HUES64 (cell line): ENCODE measurements around the gene SPDYE5.
A peak's percentile ranks its signal among the peaks of the same experiment; 100 is the strongest.
"Not testable (repeated sequence)": the region's sequence is repeated elsewhere in the genome, so short reads cannot be mapped to it uniquely, and the experiment has no call there.

Source experiments
- H3K27ac ChIP-seq: 2 replicates; pipeline ENCODE4 v1.7.0; 2013; ENCODE audit warnings: low read depth, low read length, inconsistent platforms
- H3K27me3 ChIP-seq: 2 replicates; pipeline ENCODE4 v1.6.1; 2013; ENCODE audit warnings: mild to moderate bottlenecking, low read length; ENCODE audit not compliant: insufficient read depth
- H3K36me3 ChIP-seq: 2 replicates; pipeline ENCODE4 v1.6.1; 2013; ENCODE audit warnings: mild to moderate bottlenecking, low read length; ENCODE audit not compliant: insufficient read depth
- H3K4me1 ChIP-seq: 2 replicates; pipeline ENCODE4 v1.6.1; 2013; ENCODE audit warnings: mild to moderate bottlenecking, low read length, moderate library complexity; ENCODE audit not compliant: insufficient read depth
- H3K4me3 ChIP-seq: 2 replicates; pipeline ENCODE4 v1.5.1; 2013; ENCODE audit warnings: mild to moderate bottlenecking, low read length, moderate library complexity
- H3K9ac ChIP-seq: 2 replicates; pipeline ENCODE4 v1.6.1; 2013; ENCODE audit warnings: mild to moderate bottlenecking, low read depth, low read length
- H3K9me3 ChIP-seq: 2 replicates; pipeline ENCODE4 v1.6.1; 2013; ENCODE audit warnings: low read depth, low read length; ENCODE audit not compliant: insufficient read depth
- WGBS: fragments of 150-250, 120-280 bp; methylation state at CpG from one replicate; pipeline ENCODE4 v1.1.7; 2013; ENCODE audit warnings: missing lambda C conversion rate; 5-methylcytosine and 5-hydroxymethylcytosine counted together

SPDYE5 gene

DNA sequence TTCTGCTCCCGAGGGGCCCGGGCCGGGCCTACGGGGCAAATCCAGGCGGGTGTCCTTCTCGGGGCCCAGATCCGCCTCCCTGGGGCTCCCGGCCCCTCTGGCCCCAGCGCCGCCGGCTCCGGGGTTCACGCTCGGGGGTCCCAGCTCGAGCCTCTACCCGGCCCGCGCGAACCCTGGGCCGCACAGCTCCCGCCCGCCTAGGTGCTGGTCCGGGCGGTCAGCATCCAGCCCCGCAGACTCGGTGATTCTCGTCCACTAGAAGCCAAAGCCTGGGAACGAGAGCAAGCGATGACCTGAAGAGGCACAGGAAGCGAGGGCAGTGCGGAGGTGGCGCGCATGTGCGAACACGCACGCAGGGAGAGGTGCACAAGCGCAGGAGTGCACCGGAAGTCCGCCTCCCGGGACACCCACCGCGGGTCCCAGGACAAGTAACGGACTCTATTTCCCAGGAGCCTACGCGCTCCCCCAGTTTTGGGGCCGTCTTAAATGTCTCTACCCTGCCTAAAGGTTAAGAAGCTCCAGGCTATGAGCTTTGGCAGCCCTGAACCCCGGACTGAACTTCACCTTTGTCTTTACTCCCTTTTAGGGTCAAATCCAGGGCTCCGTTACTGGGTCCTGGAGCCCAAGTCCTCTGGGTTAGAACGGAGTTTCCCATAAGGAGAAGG lies 6.0 kb upstream of the SPDYE5 start, which contains the start of gene POM121C:
TSS of gene POM121C (minus strand) at position 321 of the 665 bp plus-strand sequence. CDS start 44,803 bp downstream, outside the sequence.
- not testable (repeated sequence) for H3K27me3 ChIP-seq, H3K36me3 ChIP-seq, H3K4me1 ChIP-seq, H3K9me3 ChIP-seq
- peak within 1 kb of the TSS; percentile 80; the same call in 1 of the 2 replicates for H3K27ac ChIP-seq
- H3K9ac ChIP-seq = peak within 1 kb of the TSS; percentile 76
- WGBS = under 1% methylated on average over 49 of the region's 49 CpGs
- H3K4me3 ChIP-seq = peak within 1 kb of the TSS; percentile 68

DNA sequence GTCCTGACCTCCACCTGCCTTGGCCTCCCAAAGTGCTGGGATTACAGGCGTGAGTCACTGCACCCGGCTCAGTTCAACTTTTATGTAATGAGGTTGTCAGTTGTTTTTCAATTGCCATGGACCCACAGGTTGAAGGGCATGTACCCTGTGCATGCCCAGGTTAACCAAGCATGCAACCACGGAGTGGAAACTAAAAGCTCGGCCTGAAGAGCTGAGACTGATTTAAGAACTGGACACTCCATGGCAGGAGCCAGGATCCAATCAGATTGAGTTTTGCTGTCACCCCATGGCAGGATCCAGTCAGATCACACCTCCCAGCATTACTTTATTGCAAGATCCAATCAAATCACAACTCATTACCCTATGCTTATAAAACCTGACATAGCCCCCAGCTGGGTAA lies 16.9 kb downstream of the SPDYE5 start:
- not testable (repeated sequence) for H3K27me3 ChIP-seq, H3K4me3 ChIP-seq, H3K9me3 ChIP-seq, H3K4me1 ChIP-seq, H3K27ac ChIP-seq, H3K9ac ChIP-seq
- peaks cover 11% of the 10 kb centered on the region for H3K36me3 ChIP-seq
- WGBS = no CpG with 5 or more reads among the region's 4 CpGs

DNA sequence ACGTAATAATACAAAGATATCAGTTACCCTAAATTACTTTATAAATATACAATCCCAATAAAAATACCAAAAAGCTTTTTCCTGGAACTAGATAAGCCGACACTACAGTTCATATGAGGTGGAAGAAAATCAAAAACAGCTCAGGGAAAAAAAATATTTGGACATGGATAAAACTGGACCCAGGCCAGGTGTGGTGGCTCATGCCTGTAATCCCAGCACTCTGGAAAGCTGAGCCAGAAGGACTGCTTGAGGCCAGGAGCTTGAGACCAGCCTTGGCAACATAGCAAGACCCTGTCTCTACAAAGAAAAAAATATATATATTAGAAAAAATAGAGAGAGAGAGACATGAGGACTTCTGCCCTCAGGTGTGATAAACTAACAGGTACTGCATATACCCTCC lies 26.7 kb downstream of the SPDYE5 start:
- Histone ChIP-seq H3K9me3 (peaks cover 16% of the 10 kb centered on the region; the same call in 1 of the 2 replicates), H3K36me3 (peaks cover 36% of the 10 kb centered on the region)
- H3K27ac ChIP-seq, H3K4me3 ChIP-seq, H3K4me1 ChIP-seq, H3K9ac ChIP-seq, H3K27me3 ChIP-seq: not testable (repeated sequence)
- 96% methylated on average over 1 of the region's 2 CpGs for WGBS

DNA sequence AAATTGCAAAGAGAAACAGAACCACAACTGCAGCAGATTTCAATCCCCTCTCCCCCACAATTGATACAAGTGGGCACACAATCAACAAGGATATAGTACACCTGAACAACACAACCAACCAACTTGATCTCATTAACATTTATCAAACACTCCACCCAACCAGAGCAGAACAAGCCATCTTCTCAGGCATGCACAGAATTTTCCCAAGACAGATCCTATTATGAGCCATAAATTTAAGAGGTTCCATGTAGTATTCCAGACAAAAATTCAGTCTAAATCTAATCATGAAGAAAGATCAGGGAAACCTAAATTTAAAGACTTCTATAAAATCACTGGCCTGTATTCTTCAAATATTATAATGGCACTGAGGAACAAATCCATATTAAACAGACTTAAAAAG lies 29.6 kb downstream of the SPDYE5 start:
- not testable (repeated sequence) for H3K4me1 ChIP-seq, H3K27me3 ChIP-seq, H3K9ac ChIP-seq, H3K27ac ChIP-seq, H3K4me3 ChIP-seq
- H3K36me3 ChIP-seq = peaks cover 42% of the 10 kb centered on the region
- peaks cover 16% of the 10 kb centered on the region; the same call in 1 of the 2 replicates for H3K9me3 ChIP-seq

DNA sequence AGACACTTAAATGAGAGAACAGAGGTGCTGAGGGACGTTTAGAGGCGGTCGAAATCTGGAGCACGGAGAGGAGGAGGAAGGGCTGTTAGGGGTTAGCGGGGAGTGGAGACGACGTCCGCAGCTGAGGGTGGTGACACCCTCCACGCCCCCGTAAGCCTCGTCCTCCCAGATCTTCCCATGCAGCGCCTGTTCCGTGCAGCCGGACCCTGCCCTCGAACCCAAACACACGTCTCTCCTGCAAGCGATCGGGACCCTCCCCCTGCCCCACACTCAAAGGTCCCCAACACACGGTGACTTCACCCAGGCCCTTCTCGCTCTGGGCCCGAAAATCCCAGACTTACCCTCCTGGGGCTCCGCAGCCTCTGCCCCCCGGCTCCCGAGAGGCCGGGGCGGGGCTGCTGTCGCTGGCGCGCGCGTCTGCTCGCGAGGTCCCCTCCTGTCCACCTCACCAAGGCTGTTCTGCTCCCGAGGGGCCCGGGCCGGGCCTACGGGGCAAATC lies 35.2 kb downstream of the SPDYE5 start:
- under 1% methylated on average over 37 of the region's 37 CpGs for WGBS
- peaks cover 32% of the 10 kb centered on the region for H3K36me3 ChIP-seq

DNA sequence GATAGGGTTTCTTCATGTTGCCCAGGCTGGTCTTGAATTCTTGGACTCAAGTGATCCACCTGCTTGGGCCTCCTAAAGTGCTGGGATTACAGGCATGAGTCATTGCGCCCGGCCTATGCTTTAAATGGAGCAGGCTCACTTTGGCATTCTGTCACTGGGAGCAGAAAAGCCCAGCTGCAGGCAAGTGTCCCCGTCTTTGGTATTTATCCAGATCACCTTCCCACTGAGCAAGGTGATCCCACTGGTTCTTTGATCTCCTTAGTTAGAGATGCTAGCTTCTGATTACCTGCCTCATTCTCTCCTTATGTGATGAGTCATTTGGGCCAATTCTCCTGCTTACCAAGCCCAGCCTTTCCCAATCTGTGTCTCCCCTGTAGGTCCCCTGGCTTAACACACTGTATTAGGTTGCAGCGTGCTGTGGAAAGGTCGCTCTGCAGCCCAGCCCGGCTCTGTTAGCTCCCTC lies 39.3 kb downstream of the SPDYE5 start:
- Histone ChIP-seq H3K4me1 (peaks cover 3% of the 10 kb centered on the region; the same call in 1 of the 2 replicates), H3K4me3 (no peak overlapping the region), H3K9ac (no peak overlapping the region), H3K27ac (no peak overlapping the region), H3K27me3 (no peaks in the 10 kb centered on the region), H3K9me3 (no peaks in the 10 kb centered on the region), H3K36me3 (peaks cover 25% of the 10 kb centered on the region)
- WGBS = 46% methylated on average over 6 of the region's 6 CpGs

More for the DNA sequence above, 35.2 kb downstream of the SPDYE5 start:
- not testable (repeated sequence) for H3K9me3 ChIP-seq, H3K4me1 ChIP-seq, H3K27ac ChIP-seq, H3K27me3 ChIP-seq
- Histone ChIP-seq H3K4me3 (peak overlapping the region; percentile 83), H3K9ac (peak overlapping the region; percentile 84)

DNA sequence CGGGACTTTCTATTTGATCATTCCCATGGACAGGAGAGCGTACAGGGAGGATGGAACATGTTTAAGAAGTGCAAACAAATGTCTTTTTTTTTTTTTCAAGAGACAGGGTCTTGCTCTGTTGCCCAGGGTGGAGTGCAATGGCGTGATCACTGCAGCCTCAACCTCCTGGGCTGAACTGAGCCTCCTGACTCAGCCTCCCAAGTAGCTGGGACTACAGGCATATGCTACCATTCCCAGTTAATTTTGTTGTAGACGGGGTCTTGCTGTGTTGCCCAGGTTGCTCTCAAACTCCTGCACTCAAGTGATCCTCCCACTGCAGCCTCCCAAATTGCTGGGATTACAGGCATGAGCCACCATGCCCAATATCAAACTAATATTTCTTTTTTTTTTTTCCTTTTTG lies 40.5 kb downstream of the SPDYE5 start:
- Histone ChIP-seq H3K9ac (no peak overlapping the region), H3K27me3 (no peaks in the 10 kb centered on the region), H3K4me3 (no peak overlapping the region), H3K27ac (no peak overlapping the region), H3K4me1 (no peaks in the 10 kb centered on the region; the same call in 1 of the 2 replicates), H3K9me3 (no peaks in the 10 kb centered on the region), H3K36me3 (peaks cover 37% of the 10 kb centered on the region)
- 95% methylated on average over 4 of the region's 4 CpGs for WGBS

DNA sequence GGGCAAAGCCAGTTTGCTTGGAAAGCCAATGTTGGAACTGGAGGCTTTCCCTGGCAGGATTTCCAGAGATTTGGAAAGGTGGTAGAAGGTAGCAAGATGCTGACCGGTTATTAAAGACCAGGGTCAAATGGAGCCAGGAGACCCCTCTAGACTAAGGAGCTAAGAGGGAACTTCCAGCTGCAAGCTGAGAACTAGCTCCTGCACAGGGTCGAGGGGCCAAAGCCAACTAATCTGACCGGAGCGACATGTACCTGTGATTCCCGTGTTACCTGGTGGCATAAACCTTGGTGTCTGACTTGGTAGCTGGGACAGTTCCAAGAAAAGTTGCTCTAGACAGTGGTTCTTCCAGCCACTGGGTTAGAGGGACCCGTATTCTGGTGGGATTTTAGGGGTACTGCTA lies 41.8 kb downstream of the SPDYE5 start:
- H3K9ac ChIP-seq = no peak overlapping the region
- WGBS = 92% methylated on average over 6 of the region's 6 CpGs

DNA sequence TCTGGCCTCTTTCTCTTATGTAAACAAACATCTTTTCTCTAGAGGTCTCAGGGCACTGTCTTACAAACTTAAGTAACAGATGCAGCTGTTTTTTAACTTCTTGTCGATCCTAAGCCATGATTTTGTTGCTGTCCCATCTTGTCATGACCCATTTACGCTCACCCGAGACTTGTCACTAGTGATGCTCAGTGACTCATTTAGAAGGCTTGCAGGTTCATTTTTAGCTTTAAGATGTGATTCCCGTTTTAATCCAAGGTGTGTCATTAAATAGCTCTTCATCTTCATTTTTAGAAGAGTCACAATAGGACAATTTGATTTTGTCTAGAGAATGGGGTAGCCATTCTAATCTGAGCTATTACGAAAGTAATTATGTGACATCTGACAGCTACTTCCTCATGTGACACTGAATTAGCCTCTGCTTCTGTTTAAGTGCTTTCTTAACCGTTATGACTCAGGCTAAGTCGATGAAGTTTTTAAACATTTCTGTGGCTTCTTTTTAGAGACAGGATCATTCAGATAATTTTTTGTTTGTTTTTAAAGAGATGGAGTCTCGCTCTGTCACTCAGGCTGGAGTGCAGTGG lies 42.7 kb downstream of the SPDYE5 start:
- no peaks in the 10 kb centered on the region; the same call in 1 of the 2 replicates for H3K4me1 ChIP-seq
- WGBS = 94% methylated on average over 8 of the region's 8 CpGs
- no peak overlapping the region for H3K4me3 ChIP-seq
- peaks cover 57% of the 10 kb centered on the region for H3K36me3 ChIP-seq
- H3K27me3 ChIP-seq = no peaks in the 10 kb centered on the region
- H3K27ac ChIP-seq = no peak overlapping the region
- no peaks in the 10 kb centered on the region for H3K9me3 ChIP-seq
- no peak overlapping the region for H3K9ac ChIP-seq

More for the DNA sequence above, 41.8 kb downstream of the SPDYE5 start:
- Histone ChIP-seq H3K27me3 (no peaks in the 10 kb centered on the region), H3K4me1 (no peaks in the 10 kb centered on the region; the same call in 1 of the 2 replicates), H3K36me3 (peaks cover 48% of the 10 kb centered on the region), H3K27ac (no peak overlapping the region), H3K9me3 (no peaks in the 10 kb centered on the region), H3K4me3 (no peak overlapping the region)

DNA sequence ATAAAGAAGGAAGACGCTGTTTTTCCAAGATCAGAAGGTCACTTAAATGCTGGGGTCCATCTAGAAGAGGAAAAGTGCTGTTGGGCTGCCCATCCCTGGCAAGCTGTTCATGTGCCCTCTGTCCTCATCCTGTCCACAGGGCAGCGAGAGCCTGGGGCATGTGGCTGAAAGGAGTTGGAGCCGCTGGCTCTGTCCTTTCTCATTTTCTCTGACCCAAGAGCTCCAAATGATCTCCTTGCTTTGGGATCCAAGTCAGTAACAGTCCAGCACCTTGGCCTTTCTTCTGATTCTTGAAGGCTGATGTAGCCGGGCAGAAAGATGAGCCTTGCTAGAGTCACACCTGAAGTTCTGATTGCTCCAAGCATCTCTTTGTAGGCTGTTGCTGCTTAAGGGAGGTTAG lies 44.4 kb downstream of the SPDYE5 start:
- Histone ChIP-seq H3K9ac (no peak overlapping the region), H3K27ac (no peak overlapping the region), H3K36me3 (peaks cover 73% of the 10 kb centered on the region), H3K27me3 (no peaks in the 10 kb centered on the region), H3K9me3 (no peaks in the 10 kb centered on the region), H3K4me3 (no peak overlapping the region), H3K4me1 (no peaks in the 10 kb centered on the region; the same call in 1 of the 2 replicates)
- WGBS = 97% methylated on average over 4 of the region's 4 CpGs

DNA sequence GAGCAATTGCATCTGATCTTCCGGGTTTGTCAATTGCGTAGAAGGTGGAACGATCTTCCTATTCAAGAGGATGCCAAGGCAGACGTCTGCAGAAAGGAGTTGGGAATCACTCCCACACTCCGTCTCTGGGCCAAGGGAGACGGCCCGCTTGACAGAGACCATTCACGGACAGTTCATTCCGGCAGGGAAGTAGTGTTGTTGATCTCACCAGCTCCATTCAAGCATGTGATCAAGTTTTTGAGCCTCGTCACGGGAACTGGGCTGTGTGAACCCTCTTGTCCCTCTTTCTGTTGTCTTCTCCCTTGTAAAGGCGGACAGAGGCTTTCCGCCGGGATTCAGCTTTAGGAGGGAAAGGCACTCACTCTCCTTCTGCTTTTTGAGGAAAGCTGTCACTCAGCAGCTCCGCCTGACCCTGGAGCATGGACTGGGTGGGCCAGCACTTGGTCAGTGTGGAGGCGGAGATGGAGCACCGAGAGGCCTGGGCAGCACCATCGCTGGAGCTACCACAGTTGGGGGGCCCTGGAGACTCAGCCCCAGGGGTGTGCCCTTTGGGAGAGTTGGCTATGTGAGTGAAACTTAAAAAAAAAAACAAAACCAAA lies 44.9 kb downstream of the SPDYE5 start:
- H3K36me3 ChIP-seq = peaks cover 78% of the 10 kb centered on the region
- WGBS = 95% methylated on average over 18 of the region's 18 CpGs

More for the DNA sequence above, 44.9 kb downstream of the SPDYE5 start:
- no peaks in the 10 kb centered on the region for H3K4me1 ChIP-seq
- no peak overlapping the region for H3K9ac ChIP-seq
- no peaks in the 10 kb centered on the region for H3K27me3 ChIP-seq
- no peaks in the 10 kb centered on the region for H3K9me3 ChIP-seq
- no peak overlapping the region for H3K4me3 ChIP-seq
- H3K27ac ChIP-seq = no peak overlapping the region
